ENCODE results near the gene TBC1D22A. TPM values are rescaled to one million over a fixed set of nuclear protein-coding genes. Genes with fewer than 3 reads are reported as not detected.

Gene TBC1D22A
- total RNA-seq, 2 donors from 2014 or later, result 21.0 to 27.9 TPM

DNA sequence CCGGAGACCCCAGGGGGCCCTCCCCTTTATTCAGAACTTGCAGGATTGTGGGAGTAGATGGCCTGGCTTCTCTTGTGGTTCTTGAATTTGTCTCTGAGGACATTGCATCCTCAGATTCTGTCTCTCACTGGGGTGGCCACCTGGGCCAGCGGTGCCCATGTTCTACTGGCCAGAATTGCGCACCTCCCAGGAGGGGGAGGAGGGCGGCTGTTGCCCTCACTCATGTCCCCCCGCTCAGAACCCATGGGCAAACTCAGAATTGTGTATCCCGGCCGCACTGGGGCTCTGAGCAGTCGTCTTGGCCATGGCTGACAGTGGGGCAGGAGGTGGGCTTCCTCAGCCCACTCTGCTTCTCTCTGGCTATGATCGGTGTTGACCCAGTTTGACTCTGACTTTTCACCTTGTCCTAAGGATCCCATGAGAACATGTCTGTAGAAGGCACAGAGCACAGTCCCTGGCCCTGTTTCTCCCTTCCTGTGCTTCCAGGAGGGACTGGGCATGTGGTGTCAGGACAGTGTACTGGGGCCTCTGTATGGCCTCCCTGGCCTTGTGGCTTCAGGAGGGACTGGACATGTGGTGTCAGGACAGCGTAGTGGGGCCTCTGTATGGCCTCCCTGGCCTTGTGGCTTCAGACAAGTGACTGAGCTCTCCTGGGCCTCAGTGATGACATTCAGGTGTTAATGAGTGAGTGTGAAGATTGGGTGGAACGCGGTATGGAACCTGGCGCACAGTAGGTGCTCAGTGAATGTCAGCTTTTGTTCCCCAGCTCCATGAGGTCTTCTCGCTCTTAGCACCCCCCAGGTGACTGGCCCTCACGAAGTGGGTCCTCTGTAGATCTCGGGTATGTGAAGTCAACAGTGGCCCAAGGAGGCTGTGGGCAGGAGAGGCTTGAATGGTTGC lies 99.3 kb downstream of the TBC1D22A start:
- H3K4me3 ChIP-seq (ENCODE audit: low read length), result no peak overlapping the region
- peak overlapping the region; percentile 12 for H3K27ac Mint-ChIP-seq
- no peak overlapping the region for H3K4me3 Mint-ChIP-seq
- no peaks in the 10 kb centered on the region for H3K4me1 ChIP-seq (ENCODE audit: control insufficient read depth, insufficient read depth, low read length)
- no peak overlapping the region for H3K27ac ChIP-seq (ENCODE audit: low read depth, low read length)
- WGBS, 2 experiments (ENCODE audit: insufficient coverage in 1 of 2, insufficient read length in 1 of 2), result 86 to 90% methylated on average over 11 to 16 of the region's 16 CpGs
- H3K36me3 Mint-ChIP-seq (ENCODE audit: low read depth), result peaks cover 14% of the 10 kb centered on the region
- no peaks in the 10 kb centered on the region for H3K9me3 ChIP-seq (ENCODE audit: control insufficient read depth, low read length)
- H3K36me3 ChIP-seq (ENCODE audit: control insufficient read depth, insufficient read depth, low read length), result peaks cover 11% of the 10 kb centered on the region
- H3K9ac ChIP-seq (ENCODE audit: extremely low read depth, low read length, poor library complexity, severe bottlenecking), result no peak overlapping the region
- no peaks in the 10 kb centered on the region for H3K27me3 ChIP-seq (ENCODE audit: control insufficient read depth, insufficient read depth, low read length, poor library complexity, severe bottlenecking)
- DNase-seq, result peak; percentile 37
- H3K9me3 Mint-ChIP-seq, result peaks cover 6% of the 10 kb centered on the region
- TF ChIP-seq, protein P1, sequence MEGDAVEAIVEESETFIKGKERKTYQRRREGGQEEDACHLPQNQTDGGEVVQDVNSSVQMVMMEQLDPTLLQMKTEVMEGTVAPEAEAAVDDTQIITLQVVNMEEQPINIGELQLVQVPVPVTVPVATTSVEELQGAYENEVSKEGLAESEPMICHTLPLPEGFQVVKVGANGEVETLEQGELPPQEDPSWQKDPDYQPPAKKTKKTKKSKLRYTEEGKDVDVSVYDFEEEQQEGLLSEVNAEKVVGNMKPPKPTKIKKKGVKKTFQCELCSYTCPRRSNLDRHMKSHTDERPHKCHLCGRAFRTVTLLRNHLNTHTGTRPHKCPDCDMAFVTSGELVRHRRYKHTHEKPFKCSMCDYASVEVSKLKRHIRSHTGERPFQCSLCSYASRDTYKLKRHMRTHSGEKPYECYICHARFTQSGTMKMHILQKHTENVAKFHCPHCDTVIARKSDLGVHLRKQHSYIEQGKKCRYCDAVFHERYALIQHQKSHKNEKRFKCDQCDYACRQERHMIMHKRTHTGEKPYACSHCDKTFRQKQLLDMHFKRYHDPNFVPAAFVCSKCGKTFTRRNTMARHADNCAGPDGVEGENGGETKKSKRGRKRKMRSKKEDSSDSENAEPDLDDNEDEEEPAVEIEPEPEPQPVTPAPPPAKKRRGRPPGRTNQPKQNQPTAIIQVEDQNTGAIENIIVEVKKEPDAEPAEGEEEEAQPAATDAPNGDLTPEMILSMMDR (conservative IDR thresholded peaks at IDR 0.05), result no peak
- peaks cover 11% of the 10 kb centered on the region for H3K4me1 Mint-ChIP-seq
- H3K27me3 Mint-ChIP-seq (ENCODE audit: insufficient read depth), result no peaks in the 10 kb centered on the region

DNA sequence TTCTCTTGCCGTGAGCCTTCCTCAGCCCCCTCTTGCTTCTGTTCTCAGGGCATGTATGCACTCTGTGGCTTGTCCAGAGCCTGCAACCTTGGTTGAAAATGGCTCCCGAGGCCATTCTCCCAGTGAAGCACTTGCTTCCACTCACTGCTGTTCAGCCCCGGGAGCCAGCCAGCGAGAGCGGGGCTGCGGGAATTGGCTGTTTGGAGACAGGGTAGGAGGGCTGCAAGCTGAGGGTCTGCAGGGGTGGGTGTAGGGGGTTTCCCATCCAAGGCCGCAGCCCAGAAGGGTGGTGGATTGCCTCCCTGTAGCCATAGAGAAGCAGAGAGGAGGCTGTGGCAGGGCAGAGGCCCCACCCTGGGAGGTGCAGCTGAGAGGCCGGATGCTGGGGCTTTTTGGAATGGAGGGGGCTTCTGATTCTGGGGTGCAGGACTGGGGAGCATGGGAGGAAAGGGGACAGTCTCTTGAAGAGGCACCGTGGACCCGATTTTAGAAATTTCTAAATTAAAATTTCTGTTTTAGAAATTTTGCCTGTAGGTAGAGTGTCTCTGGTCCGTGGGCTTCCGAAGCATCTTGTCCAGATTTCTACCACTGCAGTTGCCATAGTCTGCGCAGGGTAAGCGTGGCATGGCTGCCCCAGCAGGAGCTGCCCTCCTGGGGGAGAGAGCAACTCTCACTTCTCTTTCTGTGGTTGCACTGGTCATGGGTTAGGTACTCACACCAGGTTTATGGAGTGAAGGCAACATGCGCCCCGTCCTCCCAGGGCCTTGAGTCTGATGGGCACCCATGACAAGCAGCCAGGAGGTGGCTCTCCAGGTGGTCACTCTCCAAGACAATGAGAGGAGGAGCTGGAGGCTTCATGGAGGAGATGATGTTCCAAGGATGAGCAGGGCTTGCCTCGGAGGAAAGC lies 100.2 kb downstream of the TBC1D22A start:
- peaks cover 11% of the 10 kb centered on the region for H3K4me1 Mint-ChIP-seq

DNA sequence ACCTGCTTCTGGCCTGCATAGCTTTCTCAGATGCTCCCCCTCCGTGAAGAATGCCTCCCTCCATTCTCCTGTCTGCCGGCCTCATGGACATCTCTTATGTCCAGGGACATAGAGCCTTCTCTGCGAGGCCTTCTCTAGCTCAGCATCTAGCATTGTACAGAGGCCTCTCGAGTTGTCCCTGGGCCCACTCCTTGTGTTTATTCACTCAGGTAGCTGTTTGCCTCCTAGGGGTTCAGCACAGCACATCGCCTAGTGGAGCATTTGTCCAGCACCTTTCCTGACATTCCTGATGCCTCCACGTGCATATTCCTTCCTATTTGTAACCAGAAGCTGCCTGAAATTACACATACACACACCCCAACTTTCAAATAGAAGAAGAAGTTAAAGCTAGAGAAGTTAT lies 101.3 kb downstream of the TBC1D22A start:
- H3K4me1 Mint-ChIP-seq, result peaks cover 11% of the 10 kb centered on the region
- no peak overlapping the region for H3K27ac ChIP-seq (ENCODE audit: low read depth, low read length)
- H3K4me3 ChIP-seq (ENCODE audit: low read length), result no peak overlapping the region
- peaks cover 17% of the 10 kb centered on the region for H3K36me3 ChIP-seq (ENCODE audit: control insufficient read depth, insufficient read depth, low read length)
- no peaks in the 10 kb centered on the region for H3K9me3 Mint-ChIP-seq
- WGBS, 2 experiments (ENCODE audit: insufficient coverage in 1 of 2, insufficient read length in 1 of 2), result 86 to 90% methylated on average over 4 to 6 of the region's 6 CpGs
- peak overlapping the region; percentile 61 for H3K27ac Mint-ChIP-seq
- H3K9me3 ChIP-seq (ENCODE audit: control insufficient read depth, low read length), result no peaks in the 10 kb centered on the region
- H3K4me3 Mint-ChIP-seq, result no peak overlapping the region
- DNase-seq, result peak; percentile 29
- H3K4me1 ChIP-seq (ENCODE audit: control insufficient read depth, insufficient read depth, low read length), result no peaks in the 10 kb centered on the region
- H3K27me3 ChIP-seq (ENCODE audit: control insufficient read depth, insufficient read depth, low read length, poor library complexity, severe bottlenecking), result no peaks in the 10 kb centered on the region
- H3K36me3 Mint-ChIP-seq (ENCODE audit: low read depth), result peaks cover 11% of the 10 kb centered on the region
- H3K27me3 Mint-ChIP-seq (ENCODE audit: insufficient read depth), result no peaks in the 10 kb centered on the region
- TF ChIP-seq, protein P1 (conservative IDR thresholded peaks at IDR 0.05), result no peak
- H3K9ac ChIP-seq (ENCODE audit: extremely low read depth, low read length, poor library complexity, severe bottlenecking), result no peak overlapping the region

More for the DNA sequence above, 100.2 kb downstream of the TBC1D22A start:
- Histone ChIP-seq H3K27ac (ENCODE audit: low read depth, low read length) (no peak overlapping the region), H3K4me1 (ENCODE audit: control insufficient read depth, insufficient read depth, low read length) (no peaks in the 10 kb centered on the region), H3K9me3 (ENCODE audit: control insufficient read depth, low read length) (no peaks in the 10 kb centered on the region), H3K9ac (ENCODE audit: extremely low read depth, low read length, poor library complexity, severe bottlenecking) (no peak overlapping the region), H3K4me3 (ENCODE audit: low read length) (no peak overlapping the region), H3K36me3 (ENCODE audit: control insufficient read depth, insufficient read depth, low read length) (peaks cover 17% of the 10 kb centered on the region), H3K27me3 (ENCODE audit: control insufficient read depth, insufficient read depth, low read length, poor library complexity, severe bottlenecking) (no peaks in the 10 kb centered on the region)
- TF ChIP-seq, protein P1 (conservative IDR thresholded peaks at IDR 0.05), result no peak
- Mint-ChIP-seq H3K27ac (peak overlapping the region; percentile 12), H3K4me3 (no peak overlapping the region), H3K9me3 (peaks cover 6% of the 10 kb centered on the region), H3K27me3 (ENCODE audit: insufficient read depth) (no peaks in the 10 kb centered on the region), H3K36me3 (ENCODE audit: low read depth) (peaks cover 19% of the 10 kb centered on the region)
- 95% methylated on average over 9 to 17 of the region's 17 CpGs for WGBS, 2 experiments (ENCODE audit: insufficient coverage in 1 of 2, insufficient read length in 1 of 2)
- peak; percentile 42 for DNase-seq

Data from endodermal cell (in vitro differentiated cells).